Stimulated activated CD8-positive, alpha-beta memory T cell treated with anti-CD3 and anti-CD28 coated beads, Interleukin-2, amount 100 ng/mL, for 1 hour (primary cell): ENCODE measurements around the gene CCDC90B.

Source experiments
- DNase-seq, 2 donors: peaks; one replicate each; pipeline ENCODE4 v3.0.0-alpha.2; 2020; ENCODE audit warnings: low read depth in 2 of 2

Gene CCDC90B

GRCh38 chr11:83235825-83236224, 50.3 kb downstream of the CCDC90B start:
- no peak for DNase-seq

DNA sequence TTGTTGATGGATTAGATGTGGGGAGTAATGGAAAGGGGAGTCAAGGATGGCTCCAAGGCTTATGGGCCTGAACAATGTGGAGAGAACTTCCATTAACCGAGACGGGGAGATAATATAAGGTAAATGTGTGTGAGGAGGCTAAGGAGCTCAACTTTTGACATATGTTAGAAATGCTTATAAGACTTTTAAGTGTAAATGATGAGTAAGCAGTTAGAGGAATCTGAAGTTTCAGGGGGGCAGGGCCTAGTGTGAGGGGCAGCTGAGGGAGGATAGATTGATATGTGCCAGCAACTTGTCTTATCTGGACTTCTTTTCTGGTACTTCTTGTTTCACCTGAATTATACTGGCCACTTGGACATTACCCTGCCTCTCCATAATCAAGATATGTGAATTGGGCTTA, 62.7 kb downstream of the CCDC90B start:
- no peak for DNase-seq

DNA sequence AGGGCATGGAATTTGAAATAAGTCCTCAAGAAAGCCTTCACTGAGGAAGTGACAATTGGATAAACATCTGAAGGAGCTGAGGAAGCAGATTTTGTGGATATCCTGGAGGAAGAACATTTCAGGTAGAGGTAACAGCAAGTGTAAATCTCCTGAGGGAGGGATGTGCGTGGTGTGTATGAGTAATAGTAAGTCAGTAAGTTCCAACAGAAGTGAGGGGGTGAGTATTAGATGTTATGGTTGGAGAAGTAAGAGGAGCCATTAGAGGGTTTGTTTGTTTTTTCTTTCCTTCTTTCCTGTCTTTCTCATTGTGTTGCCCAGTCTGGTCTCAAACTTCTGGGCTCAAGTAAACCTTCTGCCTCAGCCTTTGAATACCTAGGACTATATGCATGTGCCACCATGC, 63.7 kb downstream of the CCDC90B start:
- no peak for DNase-seq

DNA sequence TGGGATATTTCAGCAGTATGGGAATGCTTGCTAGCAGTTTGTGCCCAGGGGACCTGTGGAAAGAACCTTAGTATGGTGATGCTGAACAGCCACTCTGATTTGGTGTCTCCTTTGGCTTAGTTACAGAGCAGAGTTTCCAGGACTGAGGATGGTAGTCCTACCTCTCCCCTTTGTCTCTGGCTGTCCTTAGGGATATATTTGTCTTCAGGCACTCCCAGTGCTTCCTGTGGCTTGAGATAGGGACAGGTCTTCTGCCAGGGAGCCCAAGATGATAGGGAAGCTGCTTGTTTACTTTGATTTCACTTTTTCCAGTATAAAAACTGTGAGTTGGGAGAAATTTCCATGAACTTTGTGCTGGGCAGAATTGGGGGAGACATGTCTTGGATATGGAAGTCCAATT, 64.5 kb downstream of the CCDC90B start:
- no peak for DNase-seq

- no peak for DNase-seq
Measured at GRCh38 chr11:83220260-83220659, 65.9 kb downstream of the CCDC90B start.

GRCh38 chr11:83219095-83219494, 67.1 kb downstream of the CCDC90B start:
- DNase-seq, result no peak
